Stimulated activated CD8-positive, alpha-beta memory T cell treated with anti-CD3 and anti-CD28 coated beads, Interleukin-4, amount 100 ng/mL, for 4 hours (primary cell): ENCODE measurements around the gene ANGPTL2.

Experiments used
- DNase-seq, 2 donors: peaks; one replicate each; pipeline ENCODE4 v3.0.0-alpha.2; 2020; ENCODE audit warnings: low read depth in 2 of 2, low spot score in 1 of 2

The ANGPTL2 gene

DNA sequence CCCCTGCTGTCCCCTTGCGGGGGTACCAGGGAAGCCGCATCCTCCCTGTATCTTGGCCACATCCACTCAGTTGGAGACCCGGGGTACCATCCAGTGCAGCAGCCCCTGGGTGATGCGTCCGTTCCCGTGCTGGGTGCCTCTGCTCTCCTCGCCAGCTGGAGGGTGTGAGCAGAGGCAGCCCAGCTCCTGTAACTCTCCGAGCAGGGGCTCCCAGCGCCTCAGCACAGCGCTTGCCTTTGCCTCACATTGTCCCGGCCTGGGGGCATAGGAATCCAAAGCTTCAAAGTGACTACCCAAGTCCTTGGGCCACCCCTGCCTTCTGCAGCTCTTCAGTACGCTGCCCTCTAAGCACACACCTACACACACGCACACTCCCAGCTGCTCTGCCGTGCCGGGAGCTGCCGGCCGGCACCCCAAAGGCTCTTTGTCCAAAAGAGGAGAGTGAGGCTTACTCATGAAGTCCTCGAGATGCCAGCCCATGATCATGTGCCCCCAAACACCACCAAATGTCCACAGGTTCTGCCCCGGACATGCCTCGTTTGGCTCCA is 733 bp downstream of the ANGPTL2 start:
- no peak for DNase-seq

DNA sequence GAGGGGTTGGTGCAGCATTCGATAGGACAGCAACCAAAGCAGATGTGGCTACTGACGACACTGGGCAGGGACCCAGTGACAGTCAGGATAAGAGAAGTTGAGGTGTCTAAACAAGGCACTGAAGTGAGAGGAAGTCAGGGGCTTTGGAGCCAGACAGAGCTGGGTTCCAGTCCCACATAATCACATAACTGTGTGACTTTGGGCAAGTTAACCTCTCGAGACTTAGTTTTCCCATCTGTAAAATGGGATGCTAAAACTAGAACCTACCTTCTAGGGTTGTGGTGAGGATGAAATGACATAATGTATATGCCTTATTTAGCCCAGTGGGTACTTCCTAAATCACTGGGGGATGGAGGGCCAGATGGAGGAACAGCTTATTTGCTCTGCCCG is 3.1 kb downstream of the ANGPTL2 start:
- DNase-seq = no peak

DNA sequence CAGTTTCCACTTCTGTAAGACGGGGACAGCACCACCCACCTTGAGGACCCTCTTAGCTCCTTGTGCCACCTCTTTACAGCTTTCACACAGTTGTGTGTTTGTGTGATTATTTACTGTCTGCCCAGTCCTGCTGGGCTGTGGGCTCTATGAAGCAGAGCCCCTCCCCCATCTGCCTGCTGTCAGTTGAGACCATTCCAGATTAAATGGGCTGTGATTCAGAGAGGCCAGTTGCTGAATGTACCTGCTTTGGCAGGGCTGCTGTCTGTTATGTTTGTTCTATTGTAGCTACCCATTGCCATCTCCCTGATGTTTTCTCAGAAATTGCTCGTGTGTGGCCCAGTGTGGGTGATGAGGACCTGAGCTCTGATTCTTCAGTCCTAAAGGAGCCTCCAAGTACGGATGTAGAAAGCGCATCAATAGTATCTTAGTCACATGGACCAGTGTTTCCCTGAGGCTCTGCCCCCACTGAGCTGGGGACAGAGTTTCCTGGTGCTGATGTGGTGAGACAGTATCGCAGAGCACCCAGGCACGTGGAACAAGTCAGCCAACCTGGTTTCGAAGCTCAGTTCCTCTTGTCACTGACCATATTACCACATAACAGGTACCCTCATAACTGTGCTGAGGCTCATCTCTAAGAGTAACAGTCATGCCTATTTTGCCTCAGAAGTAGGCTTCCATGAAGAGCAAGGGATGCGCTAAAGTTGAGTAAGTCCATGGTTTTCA is 3.7 kb downstream of the ANGPTL2 start:
- DNase-seq = no peak

DNA sequence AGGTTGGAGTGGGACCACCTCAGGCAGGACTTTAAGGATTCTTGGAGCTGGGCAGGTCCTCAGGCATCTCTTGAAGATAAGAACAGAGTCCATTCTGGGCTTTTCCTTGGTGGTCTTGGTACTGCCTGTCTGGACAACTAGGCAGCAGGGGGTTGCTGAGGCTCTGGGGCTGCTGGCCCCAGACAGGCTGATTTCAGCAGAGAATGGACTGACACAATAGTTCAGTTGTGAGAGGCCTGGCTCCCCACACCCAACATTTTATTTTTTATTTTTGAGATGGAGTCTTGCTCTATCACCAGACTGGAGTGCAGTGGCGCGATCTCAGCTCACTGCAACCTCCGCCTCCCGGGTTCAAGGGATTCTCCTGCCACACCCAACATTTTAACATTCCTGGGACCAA is 4.6 kb downstream of the ANGPTL2 start:
- no peak for DNase-seq

GRCh38 chr9:127116957-127117356 is 5.5 kb downstream of the ANGPTL2 start:
- no peak for DNase-seq

- no peak for DNase-seq
Observed at GRCh38 chr9:127116088-127116726, 6.2 kb downstream of the ANGPTL2 start.

- DNase-seq = no peak
Observed at GRCh38 chr9:127114606-127115005, 7.8 kb downstream of the ANGPTL2 start.

GRCh38 chr9:127113191-127113972 is 9.1 kb downstream of the ANGPTL2 start:
- DNase-seq = no peak

GRCh38 chr9:127112735-127113161 is 9.7 kb downstream of the ANGPTL2 start:
- DNase-seq = no peak

- no peak for DNase-seq
Observed at GRCh38 chr9:127112056-127112455, 10.4 kb downstream of the ANGPTL2 start.

GRCh38 chr9:127109212-127109711 is 13.2 kb downstream of the ANGPTL2 start:
- no peak for DNase-seq

GRCh38 chr9:127107929-127108876 is 14.2 kb downstream of the ANGPTL2 start:
- no peak for DNase-seq

DNA sequence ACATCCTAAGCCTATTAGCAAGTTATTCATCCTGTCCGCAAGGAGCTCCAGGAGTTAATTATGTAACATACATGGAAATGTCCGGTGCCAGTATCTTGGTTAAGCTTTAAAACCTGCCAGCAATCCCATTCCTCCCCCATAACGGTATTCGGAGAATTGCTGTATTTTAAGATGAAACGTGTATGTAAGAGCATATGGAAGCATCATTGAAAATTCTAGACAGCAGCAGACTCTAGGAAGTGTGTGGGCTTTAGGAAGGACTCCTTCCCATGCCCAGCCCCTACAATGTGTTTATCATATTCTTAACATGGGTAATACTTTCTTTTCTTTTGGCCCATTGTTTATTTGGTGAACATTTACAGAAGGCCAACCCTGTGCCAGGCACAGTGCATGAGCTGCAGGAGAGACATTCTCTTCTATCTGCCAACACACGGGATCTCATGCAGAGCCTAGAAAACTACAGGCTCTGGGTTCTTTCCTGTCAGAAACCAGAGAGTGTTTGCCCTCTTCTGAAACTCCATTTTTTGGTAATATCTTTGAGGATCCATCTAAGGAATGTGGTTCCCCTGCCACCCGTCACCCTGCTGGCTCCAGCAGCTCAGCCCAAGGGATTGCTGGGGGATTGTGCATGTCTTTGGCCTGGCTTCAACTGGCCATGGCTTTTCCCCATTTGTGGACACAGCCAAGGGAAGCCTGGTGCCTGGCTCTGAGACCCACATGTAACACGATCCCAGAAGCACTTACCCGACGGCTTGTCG is 15.1 kb downstream of the ANGPTL2 start:
- no peak for DNase-seq

GRCh38 chr9:127106466-127106855 is 16.0 kb downstream of the ANGPTL2 start:
- DNase-seq = no peak

DNA sequence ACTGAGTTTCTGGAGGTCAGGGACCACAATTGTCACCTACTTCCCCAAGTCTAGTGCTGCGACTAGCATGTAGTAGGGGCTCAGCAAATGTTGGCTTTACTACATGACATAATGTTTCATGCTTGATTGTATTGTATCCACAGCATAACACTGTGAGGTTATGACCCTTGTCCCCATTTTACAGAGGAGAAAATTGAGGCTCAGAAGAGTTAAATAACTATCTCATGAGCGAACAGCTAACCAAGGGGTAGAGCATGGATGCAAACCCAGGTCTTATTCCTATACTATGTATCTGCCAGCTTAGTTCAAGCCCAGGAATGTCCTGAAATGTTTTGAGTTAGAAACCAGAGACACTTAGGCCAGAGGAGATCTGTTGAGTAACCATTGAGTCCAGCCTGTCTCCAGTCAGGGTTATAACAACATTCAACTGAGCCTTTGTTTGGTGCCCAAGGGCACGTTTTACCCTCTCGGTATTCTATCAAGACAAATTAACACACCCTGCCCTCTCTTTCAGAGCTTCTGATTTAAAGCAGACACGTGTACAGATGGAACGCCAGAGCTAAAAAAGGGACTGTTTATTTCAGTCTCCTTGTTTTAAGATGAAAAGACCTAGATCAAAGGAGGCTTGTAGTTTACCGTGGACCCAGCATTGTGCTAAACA is 16.5 kb downstream of the ANGPTL2 start:
- DNase-seq = no peak

DNA sequence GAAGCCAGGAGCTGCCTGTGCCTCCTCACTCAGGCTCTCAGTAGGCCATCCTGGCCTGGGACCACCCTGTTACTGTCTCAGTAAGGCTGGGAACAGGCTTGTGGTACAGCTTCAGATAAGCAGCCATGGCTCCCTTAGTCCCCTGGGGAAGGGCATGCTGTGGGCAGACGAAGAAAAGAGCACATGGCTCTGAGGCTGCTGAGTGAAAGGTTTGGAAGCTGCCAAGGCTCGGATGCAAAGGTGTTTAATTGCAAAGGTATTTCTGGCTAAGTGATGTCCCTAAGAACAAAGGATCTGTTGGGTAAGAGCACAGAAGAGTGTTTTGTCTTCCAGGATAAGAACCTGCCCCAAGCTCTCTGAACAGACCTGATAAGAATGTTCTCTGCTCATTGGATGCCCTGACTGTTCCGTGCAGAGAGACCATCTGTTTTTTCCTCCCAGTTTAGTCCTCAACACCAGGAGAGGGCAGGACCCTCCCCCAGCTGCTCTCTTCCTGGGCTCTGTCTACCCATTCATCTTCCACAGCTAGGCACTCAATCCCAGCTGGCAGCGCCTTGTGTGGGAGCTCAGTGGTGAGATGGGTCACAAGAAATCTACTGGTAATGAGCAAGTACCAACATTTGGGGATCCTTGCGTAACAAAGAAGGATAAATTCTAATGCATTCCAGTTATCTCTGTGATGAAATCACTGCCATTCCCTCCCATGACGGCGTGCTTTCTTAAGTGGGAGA is 17.7 kb downstream of the ANGPTL2 start:
- DNase-seq = no peak

GRCh38 chr9:127102788-127103187 is 19.6 kb downstream of the ANGPTL2 start:
- DNase-seq = no peak

- DNase-seq = no peak
Observed at GRCh38 chr9:127102176-127102575, 20.3 kb downstream of the ANGPTL2 start.

GRCh38 chr9:127099664-127100063 is 22.8 kb downstream of the ANGPTL2 start:
- DNase-seq = no peak
